ENCODE results near the gene CSMD2. TPM values are rescaled to one million over a fixed set of nuclear protein-coding genes. Genes with fewer than 3 reads are reported as not detected.

Gene CSMD2
- polyA plus RNA-seq, 1 of the 3 experiments (the other 2 are of a cell fraction): not detected

DNA sequence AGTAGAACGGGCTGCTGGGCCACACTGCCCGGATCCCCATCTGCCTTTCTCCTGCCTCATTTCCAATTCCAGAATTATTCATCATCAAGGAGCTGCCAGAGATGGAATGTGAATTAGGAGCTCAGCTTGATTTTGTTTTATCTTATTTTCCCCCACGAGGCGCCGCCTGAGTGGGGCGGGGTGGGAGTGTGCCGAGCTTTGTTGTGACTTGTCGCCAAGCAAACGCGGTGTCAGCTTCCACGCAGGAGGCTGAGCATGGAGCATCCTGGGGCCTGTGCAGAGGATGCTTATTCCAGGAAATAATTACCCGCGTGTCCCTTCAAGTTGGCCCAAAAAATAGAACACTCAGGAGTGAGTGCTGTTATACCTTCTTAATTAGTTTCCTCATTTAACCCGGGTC lies 209.9 kb downstream of the CSMD2 start (continued):
- no peak for TF ChIP-seq CTCF (IDR thresholded peaks at IDR 0.05)
- no peak for TF ChIP-seq RCOR1 (IDR thresholded peaks at IDR 0.05; ENCODE audit: low read length)
- TF ChIP-seq RFX5 (IDR thresholded peaks at IDR 0.05; ENCODE audit: low read length): no peak
- no peak for TF ChIP-seq RAD21 (IDR thresholded peaks at IDR 0.05; ENCODE audit: low read length)
- no peak for TF ChIP-seq NRF1 (IDR thresholded peaks at IDR 0.05; ENCODE audit: low read depth, low read length)
- TF ChIP-seq, protein P1, sequence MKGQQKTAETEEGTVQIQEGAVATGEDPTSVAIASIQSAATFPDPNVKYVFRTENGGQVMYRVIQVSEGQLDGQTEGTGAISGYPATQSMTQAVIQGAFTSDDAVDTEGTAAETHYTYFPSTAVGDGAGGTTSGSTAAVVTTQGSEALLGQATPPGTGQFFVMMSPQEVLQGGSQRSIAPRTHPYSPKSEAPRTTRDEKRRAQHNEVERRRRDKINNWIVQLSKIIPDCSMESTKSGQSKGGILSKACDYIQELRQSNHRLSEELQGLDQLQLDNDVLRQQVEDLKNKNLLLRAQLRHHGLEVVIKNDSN (IDR thresholded peaks at IDR 0.05; ENCODE audit: borderline replicate concordance, low read depth): no peak
- TF ChIP-seq JUND (IDR thresholded peaks at IDR 0.05): no peak
- no peak for TF ChIP-seq NFIC (IDR thresholded peaks at IDR 0.05; ENCODE audit: borderline replicate concordance)
- TF ChIP-seq TEAD4 (IDR thresholded peaks at IDR 0.05; ENCODE audit: borderline replicate concordance, insufficient read depth): no peak
- TF ChIP-seq, protein P2, sequence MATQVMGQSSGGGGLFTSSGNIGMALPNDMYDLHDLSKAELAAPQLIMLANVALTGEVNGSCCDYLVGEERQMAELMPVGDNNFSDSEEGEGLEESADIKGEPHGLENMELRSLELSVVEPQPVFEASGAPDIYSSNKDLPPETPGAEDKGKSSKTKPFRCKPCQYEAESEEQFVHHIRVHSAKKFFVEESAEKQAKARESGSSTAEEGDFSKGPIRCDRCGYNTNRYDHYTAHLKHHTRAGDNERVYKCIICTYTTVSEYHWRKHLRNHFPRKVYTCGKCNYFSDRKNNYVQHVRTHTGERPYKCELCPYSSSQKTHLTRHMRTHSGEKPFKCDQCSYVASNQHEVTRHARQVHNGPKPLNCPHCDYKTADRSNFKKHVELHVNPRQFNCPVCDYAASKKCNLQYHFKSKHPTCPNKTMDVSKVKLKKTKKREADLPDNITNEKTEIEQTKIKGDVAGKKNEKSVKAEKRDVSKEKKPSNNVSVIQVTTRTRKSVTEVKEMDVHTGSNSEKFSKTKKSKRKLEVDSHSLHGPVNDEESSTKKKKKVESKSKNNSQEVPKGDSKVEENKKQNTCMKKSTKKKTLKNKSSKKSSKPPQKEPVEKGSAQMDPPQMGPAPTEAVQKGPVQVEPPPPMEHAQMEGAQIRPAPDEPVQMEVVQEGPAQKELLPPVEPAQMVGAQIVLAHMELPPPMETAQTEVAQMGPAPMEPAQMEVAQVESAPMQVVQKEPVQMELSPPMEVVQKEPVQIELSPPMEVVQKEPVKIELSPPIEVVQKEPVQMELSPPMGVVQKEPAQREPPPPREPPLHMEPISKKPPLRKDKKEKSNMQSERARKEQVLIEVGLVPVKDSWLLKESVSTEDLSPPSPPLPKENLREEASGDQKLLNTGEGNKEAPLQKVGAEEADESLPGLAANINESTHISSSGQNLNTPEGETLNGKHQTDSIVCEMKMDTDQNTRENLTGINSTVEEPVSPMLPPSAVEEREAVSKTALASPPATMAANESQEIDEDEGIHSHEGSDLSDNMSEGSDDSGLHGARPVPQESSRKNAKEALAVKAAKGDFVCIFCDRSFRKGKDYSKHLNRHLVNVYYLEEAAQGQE (IDR thresholded peaks at IDR 0.05; ENCODE audit: low read depth, low read length): no peak
- TF ChIP-seq POLR2AphosphoS5 (IDR thresholded peaks at IDR 0.05; ENCODE audit: low read depth, low read length): no peak

DNA sequence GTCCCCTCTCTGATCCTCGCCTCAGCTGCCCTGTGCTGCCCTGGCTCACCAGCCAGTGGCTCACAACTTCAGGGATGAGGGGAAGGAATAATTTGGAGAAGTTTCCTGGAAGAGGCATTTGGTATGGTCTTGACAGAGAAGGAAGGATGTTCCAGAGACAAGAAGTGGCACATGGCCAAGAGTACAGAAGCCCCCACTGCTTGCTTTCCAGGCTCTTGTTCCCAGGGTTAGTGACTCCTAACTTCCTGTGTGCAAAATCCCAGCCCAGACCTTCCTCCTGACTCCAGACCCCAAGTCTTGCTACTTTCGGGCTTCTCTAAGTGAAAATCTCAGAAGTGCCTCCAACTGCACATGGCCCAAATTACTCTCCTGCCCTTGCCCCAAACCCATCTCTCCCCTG lies 215.5 kb downstream of the CSMD2 start:
- 15% methylated on average over 2 of the region's 2 CpGs for WGBS (ENCODE audit: low lambda C conversion rate)

More for the DNA sequence above, 215.5 kb downstream of the CSMD2 start:
- TF ChIP-seq POLR2AphosphoS5 (IDR thresholded peaks at IDR 0.05; ENCODE audit: low read depth, low read length) (no peak), GABPA (IDR thresholded peaks at IDR 0.05; ENCODE audit: low read depth) (no peak), FOSL2 (IDR thresholded peaks at IDR 0.05; ENCODE audit: borderline replicate concordance, low read depth) (no peak), TCF12 (IDR thresholded peaks at IDR 0.05) (no peak), YY1 (IDR thresholded peaks at IDR 0.05; ENCODE audit: low read depth) (no peak), TEAD4 (IDR thresholded peaks at IDR 0.05; ENCODE audit: borderline replicate concordance, insufficient read depth) (no peak), ELF1 (IDR thresholded peaks at IDR 0.05) (no peak), MEF2A (IDR thresholded peaks at IDR 0.05; ENCODE audit: borderline replicate concordance, low read depth) (no peak), PBX3 (IDR thresholded peaks at IDR 0.05) (no peak), FOXM1 (IDR thresholded peaks at IDR 0.05; ENCODE audit: low read depth) (no peak)
- TF ChIP-seq, protein P3, sequence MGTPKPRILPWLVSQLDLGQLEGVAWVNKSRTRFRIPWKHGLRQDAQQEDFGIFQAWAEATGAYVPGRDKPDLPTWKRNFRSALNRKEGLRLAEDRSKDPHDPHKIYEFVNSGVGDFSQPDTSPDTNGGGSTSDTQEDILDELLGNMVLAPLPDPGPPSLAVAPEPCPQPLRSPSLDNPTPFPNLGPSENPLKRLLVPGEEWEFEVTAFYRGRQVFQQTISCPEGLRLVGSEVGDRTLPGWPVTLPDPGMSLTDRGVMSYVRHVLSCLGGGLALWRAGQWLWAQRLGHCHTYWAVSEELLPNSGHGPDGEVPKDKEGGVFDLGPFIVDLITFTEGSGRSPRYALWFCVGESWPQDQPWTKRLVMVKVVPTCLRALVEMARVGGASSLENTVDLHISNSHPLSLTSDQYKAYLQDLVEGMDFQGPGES (IDR thresholded peaks at IDR 0.05; ENCODE audit: low read depth, low read length): no peak
- no peaks in the 10 kb centered on the region for H3K36me3 ChIP-seq (replicated peaks in 1 of 2; ENCODE audit: control insufficient read depth in 1 of 2, insufficient read depth in 2 of 2, low read length in 1 of 2)
- no peaks in the 10 kb centered on the region for H3K9me3 ChIP-seq
- no peaks in the 10 kb centered on the region for H3K27me3 ChIP-seq (ENCODE audit: insufficient read depth)
- H3K9me2 ChIP-seq: no peaks in the 10 kb centered on the region
- H3K79me2 ChIP-seq (ENCODE audit: insufficient read depth): no peaks in the 10 kb centered on the region
- H3K4me2 ChIP-seq: no peak overlapping the region
- no peak overlapping the region for H3K27ac ChIP-seq (ENCODE audit: low read depth in 2 of 2, low read length in 1 of 2)
- ChIA-PET CTCF (interaction anchor here (0.6 kb wide), 1 partner anchor 131 kb away, joined by 3 read pairs; no protein-coding TSS in a partner anchor), POLR2A (no interaction called here)
- no peaks in the 10 kb centered on the region for H4K20me1 ChIP-seq (ENCODE audit: insufficient read depth)
- no peak overlapping the region for H3K9ac ChIP-seq
- no peak overlapping the region for H3K4me3 ChIP-seq (ENCODE audit: low read depth in 2 of 2, low read length in 1 of 2)
- no peak overlapping the region for H2AFZ ChIP-seq (ENCODE audit: low read depth)
- no peaks in the 10 kb centered on the region for H3F3A ChIP-seq (replicated peaks; ENCODE audit: insufficient read depth)
- H3K4me1 ChIP-seq (ENCODE audit: control insufficient read depth in 1 of 2, insufficient read depth in 2 of 2, low read depth in 1 of 2, low read length in 1 of 2): no peaks in the 10 kb centered on the region; a peak in 1 of 4 replicates
- DNase-seq: no peak
